ENCODE data around the gene ZNF24. TPM values are rescaled to one million over a fixed set of nuclear protein-coding genes. Genes with fewer than 3 reads are reported as not detected.

The ZNF24 gene
- total RNA-seq, 1 experiment from 2014 or later = 21.1 TPM

GRCh38 chr18:35355140-35355618 lies 11.0 kb upstream of the ZNF24 start:
- peak; percentile 67 for DNase-seq (ENCODE audit: low read depth)

- no peak for DNase-seq (ENCODE audit: low read depth)
Measured at GRCh38 chr18:35352778-35353177, 8.6 kb upstream of the ZNF24 start.

- no peak for DNase-seq (ENCODE audit: low read depth)
Measured at GRCh38 chr18:35352283-35352682, 8.1 kb upstream of the ZNF24 start.

- no peak for DNase-seq (ENCODE audit: low read depth)
Measured at GRCh38 chr18:35348001-35348400, 3.8 kb upstream of the ZNF24 start.

- DNase-seq (ENCODE audit: low read depth) = no peak
Measured at GRCh38 chr18:35345950-35346349, 1.7 kb upstream of the ZNF24 start.

- no peak for DNase-seq (ENCODE audit: low read depth)
Measured at GRCh38 chr18:35345460-35345921, 1.3 kb upstream of the ZNF24 start.

- no peak for DNase-seq (ENCODE audit: low read depth)
Measured at GRCh38 chr18:35344736-35345459, 678 bp upstream of the ZNF24 start.

GRCh38 chr18:35343488-35343935 lies 708 bp downstream of the ZNF24 start:
- peak; percentile 7 for DNase-seq (ENCODE audit: low read depth)

- DNase-seq (ENCODE audit: low read depth) = no peak
Measured at GRCh38 chr18:35337286-35337685, 6.9 kb downstream of the ZNF24 start.

GRCh38 chr18:35335866-35336265 lies 8.4 kb downstream of the ZNF24 start:
- DNase-seq (ENCODE audit: low read depth) = no peak

GRCh38 chr18:35334821-35335220 lies 9.4 kb downstream of the ZNF24 start:
- no peak for DNase-seq (ENCODE audit: low read depth)

- DNase-seq (ENCODE audit: low read depth) = no peak
Measured at GRCh38 chr18:35334212-35334611, 10.0 kb downstream of the ZNF24 start.

- no peak for DNase-seq (ENCODE audit: low read depth)
Measured at GRCh38 chr18:35331367-35332087, 12.7 kb downstream of the ZNF24 start.

- DNase-seq (ENCODE audit: low read depth) = no peak
Measured at GRCh38 chr18:35328868-35329267, 15.4 kb downstream of the ZNF24 start.

- no peak for DNase-seq (ENCODE audit: low read depth)
Measured at GRCh38 chr18:35326695-35327387, 17.4 kb downstream of the ZNF24 start.

GRCh38 chr18:35324926-35325655 lies 19.1 kb downstream of the ZNF24 start:
- no peak for DNase-seq (ENCODE audit: low read depth)

- peak; percentile 33 for DNase-seq (ENCODE audit: low read depth)
Measured at GRCh38 chr18:35322486-35323458, 21.4 kb downstream of the ZNF24 start.

- DNase-seq (ENCODE audit: low read depth) = no peak
Measured at GRCh38 chr18:35311496-35311895, 32.7 kb downstream of the ZNF24 start.

GRCh38 chr18:35306588-35307250 lies 37.5 kb downstream of the ZNF24 start:
- DNase-seq (ENCODE audit: low read depth) = no peak
